Measurements from ENCODE around the gene CLIP1. TPM values are rescaled to one million over a fixed set of nuclear protein-coding genes. Genes with fewer than 3 reads are reported as not detected.
A peak's percentile ranks its signal among the peaks of the same experiment; 100 is the strongest.

The CLIP1 gene
- total RNA-seq, 4 donors from 2014 or later = 48.2 to 134 (median 96.8) TPM

- no peak for DNase-seq
- Histone ChIP-seq H3K27ac (no peak overlapping the region), H3K9me3 (no peaks in the 10 kb centered on the region), H3K27me3 (no peaks in the 10 kb centered on the region), H3K4me1 (no peaks in the 10 kb centered on the region), H3K4me3 (no peak overlapping the region), H3K36me3 (no peaks in the 10 kb centered on the region)
- intact Hi-C loops (cut with DNase I; ENCODE audit: low total_unique reads) = no loop called here
- TF ChIP-seq POLR2A (IDR thresholded peaks at IDR 0.05) = no peak
- TF ChIP-seq CTCF (IDR thresholded peaks at IDR 0.05) = no peak
Measured at GRCh38 chr12:122282061-122282460, 140.4 kb downstream of the CLIP1 start.

- H3K36me3 ChIP-seq = no peaks in the 10 kb centered on the region
- TF ChIP-seq POLR2A (IDR thresholded peaks at IDR 0.05) (no peak), CTCF (IDR thresholded peaks at IDR 0.05) (no peak)
- intact Hi-C loops (cut with DNase I; ENCODE audit: low total_unique reads) = no loop called here
- no peaks in the 10 kb centered on the region for H3K27me3 ChIP-seq
- DNase-seq = no peak
- H3K9me3 ChIP-seq = no peaks in the 10 kb centered on the region
- no peak overlapping the region for H3K4me3 ChIP-seq
- H3K4me1 ChIP-seq = no peaks in the 10 kb centered on the region
- H3K27ac ChIP-seq = no peak overlapping the region
Measured at GRCh38 chr12:122276242-122276641, 146.2 kb downstream of the CLIP1 start.

GRCh38 chr12:122275459-122275858 lies 147.0 kb downstream of the CLIP1 start:
- TF ChIP-seq POLR2A (IDR thresholded peaks at IDR 0.05) (no peak), CTCF (IDR thresholded peaks at IDR 0.05) (no peak)
- intact Hi-C loops (cut with DNase I; ENCODE audit: low total_unique reads) = no loop called here
- Histone ChIP-seq H3K27ac (no peak overlapping the region), H3K27me3 (no peaks in the 10 kb centered on the region), H3K36me3 (no peaks in the 10 kb centered on the region), H3K4me1 (no peaks in the 10 kb centered on the region), H3K4me3 (no peak overlapping the region), H3K9me3 (no peaks in the 10 kb centered on the region)
- no peak for DNase-seq

GRCh38 chr12:122266230-122266901 lies 156.1 kb downstream of the CLIP1 start, which contains the start of gene VPS33A:
TSS of gene VPS33A (minus strand) at chr12:122266494. CDS start at chr12:122266408, 86 bp downstream.
- peak; percentile 96 to 97 for DNase-seq
- no peaks in the 10 kb centered on the region for H3K27me3 ChIP-seq
- TF ChIP-seq POLR2A (IDR thresholded peaks at IDR 0.05) = peak; percentile 17 to 60
- peak in 1 of 4 experiments; percentile 6 for TF ChIP-seq CTCF (IDR thresholded peaks at IDR 0.05)
- peak within 1 kb of the TSS; percentile 60 to 81 for H3K4me3 ChIP-seq
- H3K9me3 ChIP-seq = no peaks in the 10 kb centered on the region
- H3K4me1 ChIP-seq = no peaks in the 10 kb centered on the region
- no peaks in the 10 kb centered on the region for H3K36me3 ChIP-seq
- H3K27ac ChIP-seq = peak within 1 kb of the TSS; percentile 83 to 88
- intact Hi-C loops (cut with DNase I; ENCODE audit: low total_unique reads) = no loop called here

- no peak for TF ChIP-seq CTCF (IDR thresholded peaks at IDR 0.05)
- Histone ChIP-seq H3K27ac (peak overlapping the region; percentile 83 to 88), H3K4me3 (peak overlapping the region; percentile 60 to 81), H3K9me3 (no peaks in the 10 kb centered on the region), H3K27me3 (no peaks in the 10 kb centered on the region), H3K4me1 (no peaks in the 10 kb centered on the region), H3K36me3 (no peaks in the 10 kb centered on the region)
- intact Hi-C loops (cut with DNase I; ENCODE audit: low total_unique reads) = no loop called here
- DNase-seq = no peak
Measured at GRCh38 chr12:122265886-122266229, 156.6 kb downstream of the CLIP1 start.

Data from uterus (tissue), 4 donors.